Omental fat pad (tissue), 4 donors: ENCODE results near the gene ADAMTS17. TPM values are rescaled to one million over a fixed set of nuclear protein-coding genes. Genes with fewer than 3 reads are reported as not detected.

Experiments
- ATAC-seq: fragments of 150-250 bp; one replicate; pipeline ENCODE4 v1.9.1; 2016; ENCODE audit warnings: mild to moderate bottlenecking, moderate library complexity; ENCODE audit not compliant: low FRiP score
- DNase-seq: peaks from one replicate; pipeline ENCODE4 v3.0.0-alpha.2; 2019; ENCODE audit warnings: low spot score
- CTCF ChIP-seq, 3 donors: fragments of 450-650 bp; IDR thresholded peaks; one replicate each; pipeline ENCODE4 v1.5.1; 2016 to 2017; ENCODE audit warnings: antibody characterized with exemption in 3 of 3, mild to moderate bottlenecking in 3 of 3, moderate library complexity in 2 of 3
- total RNA-seq, 4 donors: library from RNA; depleted of rRNA; stranded (reverse); fragments of >200 nt; gene quantifications; one replicate each; pipeline ENCODE4 v1.1.0, GENCODE V29; 2016

The ADAMTS17 gene
- total RNA-seq, 4 donors from 2014 or later: 1.6 to 10.7 (median 5.7) TPM

DNA sequence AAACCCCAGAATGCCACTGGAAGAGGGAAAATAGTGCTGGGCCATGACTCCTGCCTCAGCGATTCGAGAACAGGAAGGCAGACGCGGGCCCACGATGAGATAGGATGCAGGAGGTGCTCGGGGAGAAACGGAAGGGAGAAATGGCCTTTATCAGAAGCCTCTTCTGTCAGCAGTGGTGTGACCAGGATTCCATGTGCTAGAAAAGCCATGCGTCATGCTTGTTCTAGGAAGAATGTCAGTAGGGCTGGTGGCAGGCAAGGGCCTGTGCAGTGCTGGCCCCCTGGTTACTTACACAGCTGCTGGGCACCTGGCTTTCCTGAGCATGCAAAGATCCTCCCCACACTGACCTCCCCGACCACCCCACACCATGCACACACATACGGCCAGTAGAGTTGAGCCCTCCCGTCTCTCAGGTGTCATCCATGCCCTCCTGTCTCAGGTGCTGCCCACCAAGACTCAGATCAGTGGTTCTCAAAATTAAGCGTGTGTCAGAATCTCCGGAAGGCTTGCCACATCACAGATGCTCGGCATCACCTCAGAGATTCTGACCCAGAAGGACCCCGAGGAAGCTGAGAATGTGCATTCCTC lies 106.7 kb downstream of the ADAMTS17 start:
- DNase-seq (no peak), ATAC-seq (no peak)
- no peak for TF ChIP-seq CTCF (IDR thresholded peaks at IDR 0.05)

- TF ChIP-seq CTCF (IDR thresholded peaks at IDR 0.05): no peak
- ATAC-seq (no peak), DNase-seq (no peak)
Measured at GRCh38 chr15:100234158-100235029, 107.4 kb downstream of the ADAMTS17 start.

DNA sequence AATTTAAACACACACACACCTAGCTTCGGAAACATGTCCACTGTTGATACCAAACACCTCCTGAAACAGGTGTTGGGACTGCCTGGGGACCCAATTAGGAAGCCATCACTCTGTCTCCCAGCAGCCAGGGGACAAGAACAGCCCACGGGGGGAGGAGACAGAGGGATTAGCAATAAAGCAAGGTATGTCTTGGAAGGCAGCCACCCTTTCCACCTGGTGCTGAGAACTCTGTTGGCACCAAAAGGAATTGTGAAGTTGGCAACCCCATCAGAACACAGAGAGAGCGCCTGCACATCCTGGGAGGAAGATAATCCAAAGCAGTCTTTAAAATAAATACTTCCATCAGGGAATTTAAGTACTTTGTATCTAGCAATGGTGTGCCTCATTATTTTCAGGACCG lies 111.0 kb downstream of the ADAMTS17 start:
- ATAC-seq (no peak), DNase-seq (no peak)
- no peak for TF ChIP-seq CTCF (IDR thresholded peaks at IDR 0.05)

- no peak for DNase-seq
- no peak for ATAC-seq
- TF ChIP-seq CTCF (IDR thresholded peaks at IDR 0.05): no peak
Measured at GRCh38 chr15:100229181-100230163, 112.3 kb downstream of the ADAMTS17 start.

DNA sequence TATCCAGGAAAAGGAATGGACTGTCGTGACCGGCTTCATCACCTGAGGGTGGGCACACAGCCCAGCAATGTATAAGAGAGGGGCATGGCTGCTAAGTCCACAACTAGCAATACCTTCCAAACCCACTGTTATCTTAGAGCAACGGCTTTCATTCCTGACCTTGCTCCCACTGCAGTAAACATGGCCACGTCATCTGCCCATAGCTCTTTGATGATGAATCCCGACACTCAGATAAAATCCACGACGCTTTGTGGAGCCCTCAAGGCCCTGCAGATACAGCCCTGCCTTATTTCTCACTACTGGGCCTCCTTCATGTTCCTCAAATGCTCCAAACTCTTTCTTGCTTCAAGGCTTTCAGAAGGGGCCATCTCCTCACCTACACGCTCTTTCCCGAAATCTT lies 114.0 kb downstream of the ADAMTS17 start:
- no peak for ATAC-seq
- no peak for TF ChIP-seq CTCF (IDR thresholded peaks at IDR 0.05)
- no peak for DNase-seq

DNA sequence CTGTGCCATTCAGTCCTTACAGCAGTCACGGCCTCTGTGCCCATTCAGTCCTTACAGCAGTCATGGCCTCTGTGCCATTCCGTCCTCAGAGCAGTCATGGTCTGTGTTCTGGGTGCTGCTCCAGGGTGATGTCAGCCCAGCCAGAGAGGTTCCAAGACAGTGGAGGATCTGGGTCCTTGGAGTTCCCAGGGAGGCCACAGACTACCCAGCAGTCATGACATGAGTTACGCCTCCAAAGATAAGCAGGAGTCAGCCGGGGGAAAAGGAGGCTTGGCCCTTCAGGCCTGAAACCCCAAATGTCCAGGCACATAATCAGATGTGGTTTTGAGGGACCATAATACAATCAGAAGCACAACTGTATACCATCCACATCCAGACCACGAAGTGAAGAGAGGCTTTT lies 115.7 kb downstream of the ADAMTS17 start:
- no peak for TF ChIP-seq CTCF (IDR thresholded peaks at IDR 0.05)
- ATAC-seq: no peak
- no peak for DNase-seq
